Kidney glomerular epithelial cell (primary cell): Measurements from ENCODE around the gene BTRC.
"Not testable (repeated sequence)": the region's sequence is repeated elsewhere in the genome, so short reads cannot be mapped to it uniquely, and the experiment has no call there.

Experiments
- DNase-seq: peaks from one replicate; lab custom pipeline; 2025; lab: John Stamatoyannopoulos, UW

BTRC gene

DNA sequence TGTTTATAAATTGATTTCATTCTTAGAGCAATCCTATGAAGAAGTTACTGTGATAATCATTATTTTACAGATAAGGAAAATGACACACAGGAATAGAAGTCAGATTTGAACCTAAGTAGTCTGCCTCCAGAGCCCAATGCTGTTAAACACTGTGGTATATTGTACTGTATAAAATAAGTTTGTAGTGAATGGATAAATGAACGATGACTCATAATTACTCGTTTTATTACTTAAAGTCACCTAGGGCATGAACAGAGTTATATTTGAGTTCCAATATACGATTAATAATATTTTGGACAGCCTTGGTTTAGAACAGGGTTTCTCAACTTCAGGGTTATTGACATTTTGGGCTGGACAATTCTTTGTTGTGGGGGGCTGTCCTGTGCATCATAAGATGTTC lies 7.8 kb upstream of the BTRC start:
- peak; percentile 24 for DNase-seq

DNA sequence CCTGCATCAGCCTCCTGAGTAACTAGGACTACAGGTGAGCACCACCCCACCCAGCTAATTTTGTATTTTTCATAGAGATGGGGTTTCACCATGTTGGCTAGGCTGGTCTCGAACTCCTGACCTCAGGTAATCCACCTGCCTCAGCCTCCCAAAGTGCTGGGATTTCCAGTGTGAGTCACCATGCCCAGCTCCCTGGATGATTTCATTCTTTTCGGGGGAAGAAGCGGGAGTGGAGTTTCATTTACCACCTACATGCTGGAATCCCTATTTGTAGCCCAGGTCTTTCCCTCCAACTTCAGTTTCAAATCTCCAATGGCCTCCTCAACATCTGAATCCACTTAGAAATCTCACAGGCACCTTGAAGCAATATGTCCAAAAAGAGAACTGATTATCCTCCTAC lies 2.9 kb upstream of the BTRC start:
- no peak for DNase-seq

DNA sequence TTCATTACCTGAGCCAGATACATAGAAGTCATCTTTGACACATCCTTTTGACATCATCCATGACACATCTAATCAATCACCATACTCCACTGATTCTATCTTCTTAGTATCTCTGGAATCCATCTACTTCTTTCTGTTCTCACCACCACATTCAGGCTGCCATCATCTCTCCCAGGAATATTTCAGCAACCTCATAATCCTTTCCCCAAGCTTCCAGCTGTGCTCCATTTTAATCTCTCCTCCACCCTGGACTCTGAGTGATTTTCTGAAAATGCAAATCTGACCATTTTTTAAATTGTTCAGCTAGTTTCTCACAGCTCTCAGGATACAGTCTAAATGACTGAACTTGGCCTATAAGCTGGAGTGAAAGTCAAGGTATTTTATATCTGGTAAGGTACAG lies 2.5 kb upstream of the BTRC start:
- DNase-seq = no peak

DNA sequence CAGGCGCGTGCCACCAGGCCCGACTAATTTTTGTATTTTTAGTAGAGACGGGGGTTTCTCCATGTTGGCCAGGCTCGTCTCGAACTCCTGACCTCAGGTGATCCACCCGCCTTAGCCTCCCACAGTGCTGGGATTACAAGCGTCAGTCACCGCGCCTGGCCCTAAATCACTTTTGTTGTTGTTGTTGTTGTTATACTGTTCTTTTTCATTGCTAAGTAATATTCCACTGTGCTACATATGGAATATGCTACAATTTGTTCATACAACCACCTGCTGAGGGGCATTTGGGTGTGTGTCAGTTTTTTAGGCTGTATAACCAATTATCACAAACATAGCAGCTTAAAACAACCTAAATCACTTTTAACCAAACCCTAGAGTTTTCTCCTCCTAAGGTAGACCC lies 1.1 kb upstream of the BTRC start:
- DNase-seq = not testable (repeated sequence)

DNA sequence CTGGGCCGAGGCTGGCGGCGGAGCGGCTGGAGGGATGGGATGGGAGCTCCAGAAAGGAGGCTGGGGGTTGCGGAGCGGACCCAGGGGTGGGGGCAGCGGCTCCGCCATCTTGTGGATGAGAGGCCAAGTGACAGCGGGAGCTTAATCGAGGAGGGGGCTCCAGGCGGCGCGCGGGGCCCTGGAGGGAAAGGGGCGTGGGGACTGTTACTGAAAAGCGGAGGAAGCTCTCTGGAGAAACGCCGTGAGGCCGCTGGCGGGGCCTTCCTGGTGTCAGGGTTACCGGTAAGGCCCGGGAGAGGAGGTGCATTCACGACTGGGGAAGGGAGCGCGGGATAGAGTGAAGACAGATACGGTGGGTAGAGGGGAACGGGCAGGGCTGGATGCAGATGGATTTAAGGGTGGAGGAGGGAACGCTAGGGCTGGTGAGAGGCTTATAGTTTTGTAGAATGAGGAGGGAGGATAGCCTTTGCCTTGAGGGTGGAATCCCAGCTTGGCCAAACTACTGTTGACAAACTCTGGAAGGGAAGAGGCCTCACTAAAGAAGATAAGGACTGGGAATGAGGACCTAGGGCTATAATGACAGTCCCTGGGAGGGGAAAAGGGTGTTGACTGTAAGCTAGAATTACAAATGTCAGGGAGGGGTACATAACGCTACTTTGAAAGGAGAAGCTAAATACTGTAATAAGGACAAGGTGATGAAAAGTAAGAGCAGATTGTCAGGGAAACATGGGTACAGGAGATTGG lies 535 bp downstream of the BTRC start:
- DNase-seq = no peak

DNA sequence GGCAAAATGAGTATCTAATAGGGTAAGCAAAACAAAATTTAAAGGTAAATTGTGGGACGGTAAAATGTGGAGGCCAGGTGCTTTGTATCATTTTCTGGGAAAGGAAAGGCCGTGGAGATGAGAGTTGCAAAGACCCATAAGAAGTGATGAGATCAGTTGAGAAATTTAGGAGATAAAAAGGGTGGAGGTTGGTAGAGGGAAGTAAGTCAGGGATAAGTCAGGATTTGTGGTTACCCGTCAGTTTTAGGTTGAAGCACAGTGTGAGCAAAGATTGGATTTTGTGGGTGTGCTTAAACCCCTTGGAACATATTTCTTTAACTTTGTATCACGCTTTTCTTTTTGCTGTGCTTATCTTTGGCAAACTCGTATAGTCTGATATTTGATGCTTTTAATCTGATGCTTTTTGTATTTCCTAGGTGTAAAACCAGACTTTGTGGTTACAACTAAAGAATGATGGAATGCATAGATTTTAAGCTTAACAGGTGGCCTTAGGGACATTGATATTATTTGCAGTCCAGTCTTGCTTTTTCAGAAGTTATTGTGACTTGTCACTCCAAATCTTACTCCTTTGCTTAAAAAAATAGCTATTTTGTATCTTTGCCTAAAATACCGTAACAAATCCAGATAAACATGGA lies 1.2 kb downstream of the BTRC start:
- no peak for DNase-seq

DNA sequence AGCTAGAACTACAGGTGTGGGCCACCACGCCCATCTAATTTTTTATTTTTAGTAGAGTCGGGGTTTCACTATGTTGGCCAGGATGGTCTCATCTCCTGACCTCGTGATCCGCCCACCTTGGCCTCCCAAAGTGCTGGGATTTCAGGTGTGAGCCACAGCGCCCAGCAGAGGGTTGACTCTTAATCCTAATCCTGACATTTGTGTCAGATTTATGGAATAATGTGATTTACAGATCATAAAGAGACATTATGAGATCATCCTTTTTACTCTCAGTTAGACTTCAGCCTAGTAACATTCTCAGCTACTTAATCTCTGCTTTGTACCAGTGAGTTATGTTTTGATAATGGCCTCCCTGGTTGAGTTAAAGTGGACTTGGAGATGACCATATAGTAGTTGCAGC lies 2.2 kb downstream of the BTRC start:
- DNase-seq = no peak

DNA sequence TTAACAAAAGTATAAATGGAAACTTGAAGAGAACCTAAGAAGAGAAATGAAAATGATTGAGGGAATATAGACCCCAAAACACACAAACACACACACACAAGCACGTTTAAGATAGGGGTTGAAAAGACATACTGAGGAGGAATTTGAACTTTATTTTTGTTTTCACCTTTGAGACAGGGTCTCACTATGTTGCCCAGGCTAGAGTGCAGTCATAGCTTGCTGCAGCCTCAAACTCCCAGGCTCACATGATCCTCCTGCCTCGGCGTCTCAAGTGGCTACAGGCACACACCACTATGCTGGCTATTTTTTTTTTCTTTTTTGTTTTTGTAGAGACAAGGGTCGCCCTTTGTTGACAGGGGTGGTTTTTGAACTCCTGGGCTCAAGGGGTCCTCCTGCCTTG lies 4.0 kb downstream of the BTRC start:
- DNase-seq = no peak

DNA sequence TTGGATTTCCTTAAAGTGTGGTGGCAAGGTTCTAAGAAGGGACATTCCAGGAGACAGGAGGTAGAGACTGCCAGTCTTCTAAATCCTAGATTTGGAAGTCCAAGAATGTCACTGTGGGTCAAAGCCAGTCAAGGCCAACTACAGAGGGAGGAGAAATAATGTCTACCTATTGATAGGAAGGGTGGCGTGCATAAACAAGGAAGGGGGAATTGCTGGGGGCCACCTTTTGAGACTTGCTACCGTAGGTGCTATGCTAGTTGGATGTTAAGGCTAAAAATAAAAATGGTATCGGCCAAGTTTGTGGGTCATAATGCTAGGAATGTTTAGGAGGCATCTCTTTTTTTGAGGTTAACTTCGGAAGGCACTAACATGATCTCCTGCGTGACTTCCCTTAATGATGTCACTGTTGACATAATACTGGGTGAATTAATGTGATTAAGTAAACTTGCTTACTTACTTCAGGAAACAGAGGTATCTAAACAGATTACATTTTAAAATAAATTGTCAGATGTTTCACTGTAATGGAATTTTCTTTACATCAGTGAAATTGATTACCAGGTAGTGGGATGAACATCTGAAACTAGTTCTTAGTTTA lies 4.8 kb downstream of the BTRC start:
- DNase-seq = no peak

DNA sequence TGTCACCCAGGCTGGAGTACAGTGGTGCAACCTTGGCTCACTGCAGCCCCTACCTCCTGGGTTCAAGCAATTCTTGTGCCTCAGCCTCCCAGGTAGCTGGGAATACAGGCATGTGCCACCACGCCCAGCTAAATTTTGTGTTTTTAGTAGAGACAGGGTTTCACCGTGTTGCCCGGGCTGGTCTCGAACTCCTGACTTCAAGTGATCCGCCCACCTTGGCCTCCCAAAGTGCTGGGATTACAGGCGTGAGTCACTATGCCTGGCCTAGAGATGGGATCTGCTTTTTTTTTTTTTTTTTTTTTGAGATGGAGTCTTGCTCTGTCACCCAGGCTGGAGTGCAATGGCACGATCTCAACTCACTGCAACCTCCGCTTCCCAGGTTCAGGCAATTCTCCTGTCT lies 6.1 kb downstream of the BTRC start:
- not testable (repeated sequence) for DNase-seq

DNA sequence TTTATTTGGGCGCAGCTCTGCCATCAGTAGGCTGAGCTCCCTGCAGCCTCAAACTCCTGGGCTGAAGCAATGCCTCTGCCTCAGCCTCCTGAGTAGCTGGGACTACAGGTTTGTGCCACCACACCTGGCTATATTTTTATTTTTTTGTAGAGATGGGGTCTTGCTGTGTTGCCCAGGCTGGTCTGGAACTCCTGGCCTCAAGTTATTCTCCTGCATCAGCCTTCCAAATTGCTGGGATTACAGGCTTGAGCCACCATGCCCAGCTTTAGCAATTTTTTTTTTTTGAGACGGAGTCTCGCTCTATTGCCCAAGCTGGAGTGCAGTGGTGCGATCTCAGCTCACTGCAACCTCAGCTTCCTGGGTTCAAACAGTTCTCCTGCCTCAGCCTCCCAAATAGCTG lies 6.9 kb downstream of the BTRC start:
- DNase-seq = not testable (repeated sequence)

DNA sequence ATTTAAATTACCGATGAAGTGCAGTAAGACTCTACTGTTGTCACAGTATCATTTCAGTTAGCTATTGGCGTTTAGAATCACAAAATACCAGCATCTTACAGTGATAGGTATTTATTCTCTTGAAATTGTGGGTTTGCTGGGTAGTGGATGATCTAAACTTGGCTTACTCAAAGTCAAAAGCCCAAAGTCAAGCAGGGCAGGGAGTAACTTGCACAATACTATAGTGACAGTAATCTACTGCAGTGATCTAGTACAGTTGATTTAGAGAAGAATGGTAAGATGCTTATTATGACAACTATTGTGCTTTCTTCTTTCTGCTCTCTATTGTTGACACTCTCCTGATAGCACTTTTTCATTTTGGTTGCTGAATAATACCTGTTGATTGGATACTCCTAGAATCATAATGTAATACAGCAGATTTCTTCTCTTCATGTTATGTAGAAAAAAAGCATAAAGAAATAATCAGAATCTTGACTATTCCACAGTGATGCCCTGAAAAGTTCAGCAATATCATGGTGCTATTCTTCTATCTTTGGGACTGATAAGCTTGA lies 10.0 kb downstream of the BTRC start:
- no peak for DNase-seq

DNA sequence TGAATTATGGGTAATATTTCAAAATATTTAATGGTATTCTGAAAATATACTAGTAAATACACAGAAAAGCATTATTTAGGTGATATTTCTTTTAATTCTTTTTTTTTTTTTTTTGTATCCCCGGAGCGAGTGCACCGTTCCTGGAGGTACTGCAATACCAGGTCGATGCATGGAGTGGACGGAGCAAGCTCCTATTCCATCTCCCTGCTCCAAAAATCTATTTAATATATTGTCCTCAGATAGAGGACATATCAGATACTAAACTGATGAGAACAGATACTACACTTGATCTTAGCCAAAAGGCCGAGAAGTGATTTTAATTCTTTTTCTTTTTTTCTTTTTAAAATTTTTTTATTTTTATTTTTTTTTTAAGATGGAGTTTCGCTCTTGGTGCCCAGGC lies 10.8 kb downstream of the BTRC start:
- DNase-seq = no peak

DNA sequence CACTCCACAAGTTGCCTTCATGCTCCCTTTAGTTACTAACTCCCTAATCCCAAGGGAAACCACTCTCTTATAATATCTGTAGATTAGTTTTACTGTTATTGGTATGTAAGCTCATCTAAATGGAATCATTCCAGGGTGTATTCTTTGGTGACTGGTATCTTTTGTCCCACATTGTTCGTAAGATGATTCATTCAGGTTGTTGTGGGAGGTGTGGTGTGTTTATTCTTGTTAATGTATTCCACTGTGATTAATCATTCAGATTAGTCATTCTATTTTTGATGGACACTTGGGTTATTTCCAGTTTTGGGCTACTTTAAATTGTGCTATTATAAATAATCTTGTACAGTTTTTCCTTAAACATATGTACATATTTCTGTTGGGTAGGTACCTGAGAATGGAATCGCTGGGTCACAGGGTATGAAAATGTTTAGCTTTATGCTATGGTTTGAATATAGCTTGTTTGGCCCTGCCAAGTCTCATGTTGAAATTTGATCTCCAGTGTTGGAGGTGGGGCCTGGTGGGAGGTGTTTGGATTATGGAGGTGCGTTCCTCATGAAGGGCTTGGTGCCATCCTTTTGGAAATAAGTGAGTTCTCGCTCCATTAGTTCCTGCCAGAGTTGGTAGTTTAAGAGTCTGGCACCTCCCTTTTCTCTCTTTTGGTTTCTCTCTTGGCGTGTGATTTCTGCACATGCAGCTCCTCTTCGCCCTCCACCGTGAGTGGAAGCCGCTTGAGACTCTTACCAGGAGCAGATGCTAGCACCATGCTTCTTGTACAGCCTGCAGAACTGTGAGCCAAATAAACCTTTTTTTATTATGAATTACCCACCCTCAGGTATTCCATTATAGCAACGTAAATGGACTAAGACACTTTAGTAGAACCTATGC lies 13.8 kb downstream of the BTRC start:
- DNase-seq = peak; percentile 96

DNA sequence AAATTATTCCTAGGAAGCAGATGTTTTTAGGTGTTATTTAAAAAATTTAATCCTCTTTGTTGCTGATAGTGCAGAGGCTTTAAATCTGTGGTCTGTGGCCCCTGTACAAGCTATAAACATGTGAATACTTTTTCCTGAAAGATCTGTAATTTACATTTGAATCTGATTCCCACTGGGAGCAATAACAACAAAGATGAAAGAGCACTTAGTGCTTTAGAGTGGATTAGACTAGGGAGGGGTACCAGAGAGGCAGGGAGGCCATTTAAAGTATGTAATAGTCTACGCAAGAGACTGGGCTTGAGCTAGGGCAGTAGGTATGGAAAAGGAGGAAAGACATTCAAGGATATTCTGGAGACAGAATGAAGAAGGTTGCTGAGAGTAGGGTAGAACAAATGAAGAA lies 19.1 kb downstream of the BTRC start:
- DNase-seq = no peak

DNA sequence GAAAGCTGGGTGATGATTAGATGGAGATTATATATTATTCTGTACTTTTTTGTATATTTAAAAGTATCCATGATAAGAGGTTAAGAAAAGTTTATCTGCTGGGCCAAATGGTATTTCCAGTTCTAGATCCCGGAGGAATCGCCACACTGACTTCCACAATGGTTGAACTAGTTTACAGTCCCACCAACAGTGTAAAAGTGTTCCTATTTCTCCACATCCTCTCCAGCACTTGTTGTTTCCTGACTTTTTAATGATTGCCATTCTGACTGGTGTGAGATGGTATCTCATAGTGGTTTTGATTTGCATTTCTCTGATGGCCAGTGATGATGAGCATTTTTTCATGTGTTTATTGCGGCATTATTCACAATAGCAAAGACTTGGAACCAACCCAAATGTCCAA lies 20.0 kb downstream of the BTRC start:
- not testable (repeated sequence) for DNase-seq

DNA sequence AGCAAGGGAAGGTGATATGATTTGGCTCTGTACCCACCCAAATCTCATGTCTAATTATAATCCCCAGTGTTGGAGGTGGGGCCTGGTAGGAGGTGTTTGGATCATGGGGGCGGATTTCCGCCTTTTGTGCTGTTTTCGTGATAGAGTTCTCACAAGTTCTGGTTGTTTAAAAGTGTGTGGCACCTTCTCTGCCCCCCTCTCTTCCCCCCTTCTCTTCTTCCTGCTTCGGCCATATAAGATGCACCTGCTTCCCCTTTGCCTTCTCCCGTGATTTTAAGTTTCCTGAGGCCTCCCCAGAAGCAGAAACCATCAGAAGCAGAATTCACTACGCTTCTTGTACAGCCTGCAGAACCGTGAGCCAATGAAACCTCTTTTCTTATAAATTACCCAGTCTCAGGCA lies 21.1 kb downstream of the BTRC start:
- DNase-seq = no peak

DNA sequence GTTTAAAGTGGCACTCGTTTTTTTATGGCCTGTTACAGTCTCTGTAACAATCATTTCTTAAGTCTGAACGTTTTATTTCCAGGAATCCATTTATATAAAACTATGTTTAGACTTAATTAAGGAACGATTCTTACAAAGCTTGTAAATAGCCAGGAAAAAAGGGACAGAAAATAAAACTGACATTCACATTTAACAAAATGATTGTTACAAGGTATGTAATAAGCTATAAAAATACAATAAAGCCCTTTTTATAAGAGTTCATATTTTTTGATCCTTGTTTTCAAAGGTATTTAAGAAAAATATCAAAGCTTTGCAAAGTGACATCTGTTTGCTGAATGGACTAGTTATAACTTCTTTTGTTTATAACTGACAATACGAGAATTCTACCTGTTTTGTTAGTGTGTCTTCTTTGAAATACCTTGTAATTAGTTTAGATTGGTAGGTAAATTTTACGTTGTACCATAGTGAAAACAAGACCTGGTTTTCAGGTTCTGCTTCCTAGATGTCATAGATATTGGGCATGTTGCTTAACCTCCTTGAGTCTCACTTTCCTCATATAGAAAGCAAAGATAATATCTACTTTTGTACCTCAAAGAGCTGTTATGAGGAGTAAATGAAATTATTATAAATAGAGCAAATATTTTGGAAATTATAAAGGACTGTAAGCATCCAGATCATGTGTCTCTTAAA lies 25.8 kb downstream of the BTRC start:
- no peak for DNase-seq

DNA sequence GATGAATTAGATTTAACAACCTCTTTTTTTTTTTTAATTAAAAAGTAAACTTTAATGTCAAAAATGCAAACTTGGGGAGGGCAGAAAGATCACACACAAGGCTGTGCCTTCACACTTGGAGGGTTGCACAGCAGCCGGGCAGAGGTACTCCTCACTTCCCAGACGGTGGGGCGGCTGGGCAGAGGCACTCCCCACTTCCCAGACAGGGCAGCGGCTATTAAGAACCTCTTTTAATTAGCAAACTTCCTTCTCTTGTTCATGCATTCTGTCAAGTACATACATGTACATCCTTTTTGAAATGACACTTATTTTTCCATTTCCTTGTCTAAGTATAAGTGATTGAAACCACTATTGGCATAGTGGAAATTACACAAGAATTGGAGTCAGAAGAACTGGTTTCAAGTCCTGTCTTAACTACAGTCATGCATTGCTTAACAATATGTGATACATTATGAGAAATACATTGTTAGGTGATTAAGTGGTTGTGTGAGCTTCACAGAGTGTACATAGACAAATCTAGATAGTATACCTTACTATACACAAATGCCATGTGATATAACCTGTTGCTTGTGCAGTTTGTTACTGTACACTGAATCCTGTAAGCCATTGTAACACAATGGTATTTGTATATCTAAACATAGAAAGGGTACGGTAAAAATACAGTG lies 26.5 kb downstream of the BTRC start:
- DNase-seq = no peak

DNA sequence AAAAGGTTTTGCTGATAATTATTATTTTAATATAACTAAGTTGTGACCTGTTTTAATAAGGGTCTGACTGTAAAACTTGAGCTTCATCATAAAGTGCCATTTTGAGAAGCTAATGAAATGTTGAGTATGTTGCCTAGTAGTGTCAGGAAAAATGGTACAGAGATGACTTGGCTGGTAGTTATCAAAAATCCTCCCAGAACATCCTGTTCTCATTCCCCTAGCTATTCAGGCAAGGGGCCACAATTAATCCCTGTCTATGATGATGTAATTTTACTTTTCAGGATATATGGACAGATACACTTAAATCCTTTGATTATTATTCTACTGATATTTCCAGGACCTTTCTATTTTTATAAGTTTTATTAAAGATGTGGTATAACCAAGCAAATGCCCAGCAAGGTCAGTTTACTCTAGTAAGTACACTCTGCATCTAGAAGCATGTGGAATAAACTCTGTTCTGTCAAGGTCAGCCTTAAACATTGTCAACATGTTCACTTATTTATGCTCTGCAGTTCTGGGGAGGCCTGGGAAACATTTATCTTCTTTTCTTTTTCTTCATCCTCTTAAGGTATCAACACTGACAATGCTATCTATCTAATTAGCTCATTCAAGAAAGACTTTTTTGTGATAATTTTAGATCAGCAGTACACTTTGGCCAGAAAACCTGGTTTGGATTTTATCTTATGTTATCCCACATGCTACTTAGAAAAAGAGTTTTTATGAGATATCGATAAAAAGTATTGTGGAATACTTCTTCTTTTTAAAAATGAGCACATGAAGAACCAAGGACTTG lies 32.1 kb downstream of the BTRC start:
- DNase-seq = no peak
